Measurements from ENCODE around the gene CAPN12.

CAPN12 gene

GRCh38 chr19:38737281-38737865 lies 6.9 kb downstream of the CAPN12 start:
- no peak for DNase-seq

- no peak for DNase-seq
These were observed 7.6 kb downstream of the CAPN12 start for GRCh38 chr19:38736413-38737280.

- no peak for DNase-seq
These were observed 8.2 kb downstream of the CAPN12 start for GRCh38 chr19:38736036-38736412.

GRCh38 chr19:38735257-38735686 lies 9.0 kb downstream of the CAPN12 start:
- DNase-seq = no peak

- no peak for DNase-seq
These were observed 9.6 kb downstream of the CAPN12 start for GRCh38 chr19:38734426-38735256.

GRCh38 chr19:38734176-38734425 lies 10.2 kb downstream of the CAPN12 start:
- DNase-seq = no peak

GRCh38 chr19:38733493-38734175 lies 10.6 kb downstream of the CAPN12 start:
- DNase-seq = no peak

- DNase-seq = no peak
These were observed 11.1 kb downstream of the CAPN12 start for GRCh38 chr19:38733241-38733492.

- no peak for DNase-seq
These were observed 12.5 kb downstream of the CAPN12 start for GRCh38 chr19:38731654-38732301.

- no peak for DNase-seq
These were observed 13.3 kb downstream of the CAPN12 start for GRCh38 chr19:38730731-38731589.

GRCh38 chr19:38730470-38730730 lies 13.9 kb downstream of the CAPN12 start:
- no peak for DNase-seq

- no peak for DNase-seq
These were observed 14.4 kb downstream of the CAPN12 start for GRCh38 chr19:38729653-38730469.

- no peak for DNase-seq
These were observed 15.3 kb downstream of the CAPN12 start for GRCh38 chr19:38728752-38729541.

GRCh38 chr19:38727868-38728660 lies 16.2 kb downstream of the CAPN12 start:
- no peak for DNase-seq

- no peak for DNase-seq
These were observed 16.9 kb downstream of the CAPN12 start for GRCh38 chr19:38727306-38727867.

- DNase-seq = no peak
These were observed 17.4 kb downstream of the CAPN12 start for GRCh38 chr19:38726761-38727301.

- DNase-seq = no peak
These were observed 18.0 kb downstream of the CAPN12 start for GRCh38 chr19:38726284-38726673.

- DNase-seq = no peak
These were observed 18.6 kb downstream of the CAPN12 start for GRCh38 chr19:38725469-38726283.
